GM20431 (cell line): ENCODE measurements around the gene MEF2B.
"Not testable (repeated sequence)": the region's sequence is repeated elsewhere in the genome, so short reads cannot be mapped to it uniquely, and the experiment has no call there.

Source experiments
- in situ Hi-C: fragments of 300-500 bp; cut with MseI, MboI; formaldehyde crosslinking; loops from one replicate; pipeline ENCODE4 v1.15.0; 2020; ENCODE audit warnings: low sequenced_read_pairs; ENCODE audit not compliant: unreplicated experiment

MEF2B gene

GRCh38 chr19:19137556-19138108 is 32.4 kb downstream of the MEF2B start:
- in situ Hi-C loops: no loop called here

DNA sequence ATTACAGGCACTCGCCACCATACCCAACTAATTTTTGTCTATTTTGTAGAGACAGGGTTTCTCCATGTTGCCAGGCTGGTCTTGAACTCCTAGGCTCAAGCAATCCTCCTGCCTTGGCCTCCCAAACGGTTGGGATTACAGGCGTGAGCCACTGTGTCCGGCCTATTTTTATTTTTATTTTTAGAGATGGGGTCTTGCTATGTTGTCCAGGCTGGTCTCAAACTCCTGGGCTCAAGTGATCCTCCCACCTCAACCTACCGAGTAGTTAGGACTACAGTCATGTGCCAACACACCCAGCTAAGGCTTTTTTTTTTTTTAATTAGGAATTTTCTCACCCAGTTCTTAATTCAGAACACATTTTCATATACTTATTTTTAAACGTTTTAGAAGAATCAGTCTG is 34.4 kb downstream of the MEF2B start:
- in situ Hi-C loops: not testable (repeated sequence)

DNA sequence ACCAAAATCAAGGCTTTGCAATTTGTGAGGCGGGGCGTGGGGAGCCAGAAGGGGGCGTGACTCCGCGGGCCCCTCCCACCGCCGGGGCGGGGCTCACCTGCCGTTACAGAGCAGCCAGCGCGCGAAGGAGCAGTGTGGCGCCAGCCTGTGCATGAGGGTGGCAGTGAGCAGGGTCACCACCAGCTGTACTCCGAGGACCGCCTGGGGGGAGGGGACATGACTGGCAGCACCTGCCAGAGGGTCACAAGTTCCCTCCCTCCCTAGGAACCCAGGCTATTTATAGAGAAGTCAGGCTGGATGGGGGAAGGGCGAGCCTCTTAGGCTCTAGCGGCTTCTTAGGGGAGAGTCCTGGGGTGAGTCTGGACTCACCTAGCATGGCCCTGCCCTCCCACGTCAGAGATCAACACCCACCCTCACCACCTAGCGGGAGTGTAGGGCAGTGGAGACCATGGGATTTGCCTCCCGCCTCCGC is 35.3 kb downstream of the MEF2B start:
- in situ Hi-C loops: no loop called here

DNA sequence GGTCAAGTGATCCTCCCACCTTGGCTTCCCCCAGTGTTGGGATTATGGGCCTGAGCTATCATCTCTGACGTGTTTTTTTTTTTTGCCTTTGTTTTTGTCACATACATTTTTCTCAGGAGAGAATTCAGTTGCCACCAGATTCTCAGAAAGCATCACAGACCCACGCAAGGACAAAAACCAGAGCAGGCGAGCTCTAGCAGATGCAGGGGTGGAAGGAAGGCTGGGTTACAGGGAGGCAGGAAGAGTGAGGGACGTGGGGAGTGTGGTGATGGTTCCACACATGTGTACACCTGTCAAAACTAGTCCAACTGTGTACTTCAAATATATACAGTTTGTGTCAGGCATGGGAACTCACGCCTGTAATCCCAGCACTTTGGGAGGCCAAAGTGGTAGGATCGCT is 36.1 kb downstream of the MEF2B start:
- in situ Hi-C loops: no loop called here

DNA sequence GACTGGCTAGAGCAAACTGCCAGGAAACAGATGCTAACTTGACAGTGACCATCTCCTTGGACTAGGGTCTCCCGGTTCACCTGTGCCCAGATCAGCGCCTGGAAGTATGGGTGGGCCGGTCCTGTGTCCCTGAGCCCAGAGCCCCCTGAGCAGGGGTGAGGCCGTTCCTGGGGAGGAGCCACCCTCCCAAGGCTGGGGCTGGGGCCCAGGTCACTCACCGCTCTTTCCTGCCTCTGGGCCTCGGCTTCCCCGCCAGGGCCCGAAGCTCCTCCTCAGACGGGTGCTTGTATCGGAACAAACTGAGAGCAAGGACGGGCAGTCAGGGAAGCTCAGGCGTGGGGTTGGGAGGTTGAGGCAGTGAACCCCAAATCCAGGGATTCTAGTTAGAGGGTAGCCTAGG is 37.2 kb downstream of the MEF2B start:
- in situ Hi-C loops: no loop called here

GRCh38 chr19:19131989-19132388 is 38.1 kb downstream of the MEF2B start:
- in situ Hi-C loops: no loop called here

GRCh38 chr19:19126102-19126501 is 44.0 kb downstream of the MEF2B start:
- in situ Hi-C loops: no loop called here

DNA sequence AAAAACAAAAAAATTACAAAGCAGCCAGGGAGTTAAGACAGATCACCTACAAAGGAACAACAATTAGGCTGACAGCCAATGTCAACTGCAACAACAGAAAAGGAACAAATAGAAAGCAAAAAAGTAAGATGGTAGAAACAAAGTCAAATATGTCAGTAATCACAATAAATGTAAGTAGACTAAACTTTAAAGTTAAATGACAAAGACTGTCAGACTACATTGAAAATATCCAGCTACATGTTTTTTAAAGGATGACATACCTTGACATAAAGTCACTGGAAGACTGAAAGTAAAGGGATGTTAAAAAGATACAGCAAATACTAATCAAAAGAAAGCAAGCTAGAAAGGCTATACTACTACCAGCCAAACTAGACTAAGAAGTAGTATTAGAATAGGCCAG is 46.7 kb downstream of the MEF2B start:
- in situ Hi-C loops: no loop called here

- in situ Hi-C loops: no loop called here
Measured at GRCh38 chr19:19122902-19123301, 47.2 kb downstream of the MEF2B start.

GRCh38 chr19:19121371-19121770 is 48.7 kb downstream of the MEF2B start:
- in situ Hi-C loops: no loop called here

DNA sequence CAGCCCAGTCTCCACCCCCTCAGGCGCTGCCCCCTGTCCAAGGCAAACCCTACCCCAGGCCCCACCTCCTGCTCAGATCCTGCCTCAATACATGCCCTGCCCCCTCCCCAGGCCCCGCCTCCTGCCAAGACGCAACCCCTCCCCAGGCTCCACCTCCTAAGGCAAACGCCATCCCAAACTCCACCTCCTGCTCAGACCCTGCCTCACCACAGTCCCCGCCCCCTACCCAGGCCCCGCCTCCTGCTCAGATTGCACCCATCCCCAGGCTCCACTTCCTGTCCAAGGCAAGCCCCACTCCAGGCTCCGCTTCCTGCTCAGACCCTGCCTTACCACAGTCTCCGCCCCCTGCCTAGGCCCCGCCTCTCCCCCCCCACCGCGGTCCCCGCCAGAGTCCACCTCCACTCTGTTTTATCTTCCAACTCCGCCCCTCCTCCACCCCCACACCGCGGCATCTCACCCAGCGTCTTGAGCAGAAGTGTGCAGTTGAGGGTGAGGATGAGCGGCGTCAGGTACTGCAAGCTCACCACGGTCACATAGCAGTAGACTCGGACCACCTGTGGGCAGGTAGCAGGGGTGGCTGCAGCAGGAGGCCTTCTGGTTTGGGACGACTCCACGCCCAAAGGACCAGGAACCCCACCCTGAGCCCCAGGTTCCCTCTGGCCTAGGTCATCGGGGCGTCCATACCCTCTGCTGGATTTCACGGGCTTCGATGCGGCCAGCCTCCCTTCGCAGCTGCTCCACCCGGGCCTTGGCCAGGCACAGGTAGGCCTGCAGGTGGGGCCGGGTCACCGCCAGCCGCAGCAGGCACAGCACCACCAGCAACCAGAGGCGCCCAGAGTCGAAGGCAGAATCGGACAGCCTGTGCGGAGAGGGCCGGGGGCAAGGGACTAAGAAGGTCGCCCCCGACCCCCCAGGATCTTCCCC is 49.5 kb downstream of the MEF2B start:
- in situ Hi-C loops: no loop called here

DNA sequence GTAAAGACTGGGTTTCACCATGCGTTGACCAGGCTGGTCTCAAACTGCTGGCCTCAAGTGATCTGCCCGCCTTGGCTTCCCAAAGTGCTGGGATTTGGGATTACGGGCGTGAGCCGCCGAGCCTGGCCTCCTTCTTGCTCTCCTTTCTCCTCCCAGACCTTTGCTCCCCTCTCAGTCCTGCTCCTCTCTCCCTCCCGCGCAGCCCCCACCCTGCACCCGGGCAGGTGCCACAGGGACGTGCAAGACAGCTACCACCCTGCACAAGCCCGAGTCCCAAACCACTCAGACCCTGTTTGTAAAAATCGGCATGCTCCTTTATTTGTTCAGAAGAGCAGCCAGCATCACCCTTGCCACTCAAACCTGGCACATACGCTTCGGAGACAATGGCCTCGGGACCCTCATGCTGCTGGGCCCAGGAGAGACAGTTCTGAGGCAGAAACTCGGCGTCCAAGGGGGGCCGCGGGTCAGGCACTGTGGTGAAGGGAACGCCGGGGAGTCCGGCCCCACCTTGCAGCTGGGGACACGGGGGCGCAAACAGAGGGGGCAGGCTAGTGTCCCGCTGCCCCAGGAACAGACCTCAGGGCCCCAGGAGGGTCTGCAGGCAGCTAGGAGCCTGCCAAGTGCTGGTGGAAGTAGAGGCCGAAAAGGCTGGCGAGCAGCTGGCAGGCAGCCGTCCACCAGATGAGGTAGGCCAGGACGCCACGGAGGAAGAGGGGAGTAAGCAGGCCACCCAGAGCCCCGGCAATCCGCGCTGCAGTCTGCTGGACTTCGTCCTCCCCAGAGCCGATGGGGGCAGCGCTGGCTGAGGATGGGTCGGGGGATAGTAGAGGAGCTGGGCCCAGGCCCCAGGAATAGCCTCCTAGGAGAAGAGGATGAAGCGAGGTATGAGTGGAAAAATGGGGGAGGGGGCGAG is 50.5 kb downstream of the MEF2B start:
- in situ Hi-C loops: no loop called here

GRCh38 chr19:19115954-19116353 is 54.1 kb downstream of the MEF2B start:
- in situ Hi-C loops: no loop called here

- in situ Hi-C loops: no loop called here
Measured at GRCh38 chr19:19113040-19113626, 56.9 kb downstream of the MEF2B start.

DNA sequence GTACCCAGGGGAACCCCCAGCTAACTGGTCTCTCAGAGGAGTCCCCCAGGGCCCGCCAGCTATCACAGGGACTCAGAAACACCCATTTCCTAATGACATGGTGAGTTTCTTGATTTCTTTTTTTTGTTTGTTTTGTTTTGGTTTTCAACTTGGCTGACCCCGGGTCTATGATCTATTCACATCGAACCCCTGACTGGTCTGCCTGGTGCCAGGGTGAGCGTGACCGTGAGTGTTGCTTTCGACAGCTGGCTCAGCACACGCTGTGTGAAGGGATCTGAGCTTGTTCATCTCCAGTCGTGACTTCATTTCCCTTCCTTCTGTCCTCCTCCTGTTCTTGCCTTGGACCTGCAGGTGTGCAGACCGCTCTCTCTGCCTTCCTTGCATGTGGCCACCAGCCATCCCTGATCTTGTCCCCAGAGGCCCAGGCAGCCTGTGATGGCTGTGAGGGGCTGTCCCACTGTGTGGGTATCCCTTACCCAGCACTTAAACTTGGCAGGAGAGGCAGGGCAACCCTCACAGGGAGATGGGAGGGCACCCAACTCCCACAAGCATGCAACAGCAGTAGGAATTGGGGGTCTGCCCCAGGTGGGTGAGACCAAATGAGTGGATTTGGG is 58.0 kb downstream of the MEF2B start:
- in situ Hi-C loops: no loop called here

DNA sequence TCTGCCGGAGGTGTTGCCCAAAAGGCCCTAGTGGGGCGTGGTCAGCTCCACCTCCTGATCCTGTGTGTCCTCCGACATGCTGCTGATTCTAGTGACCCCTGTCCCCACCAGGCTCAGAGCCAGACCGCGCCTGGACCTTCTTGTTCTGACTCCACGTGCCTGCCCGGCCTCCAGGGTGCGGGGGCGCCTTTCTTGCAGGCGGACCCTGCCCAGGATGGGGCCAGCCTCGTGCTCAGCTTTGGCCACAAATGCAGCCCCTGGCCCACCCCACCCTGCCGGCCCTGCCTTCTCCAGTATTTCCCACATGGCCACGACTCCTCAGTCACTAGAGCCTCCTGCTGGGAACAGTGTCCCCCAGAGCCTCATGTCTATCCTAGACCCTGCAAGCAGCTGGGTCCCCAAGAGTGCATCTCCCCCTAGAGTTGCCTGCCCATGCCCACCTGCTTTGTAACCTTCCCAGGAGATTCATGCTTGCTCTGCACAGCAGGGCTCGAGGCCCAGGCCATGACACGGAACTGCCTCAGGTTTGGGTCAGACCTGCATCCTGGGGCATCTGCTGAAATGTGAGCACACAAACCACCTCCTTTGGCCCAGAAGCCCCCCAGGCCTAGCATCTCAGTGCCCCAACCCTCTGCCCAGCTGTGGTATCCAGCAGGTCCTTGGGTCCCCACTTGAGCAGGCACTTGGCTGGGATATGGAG is 58.8 kb downstream of the MEF2B start:
- in situ Hi-C loops: no loop called here

DNA sequence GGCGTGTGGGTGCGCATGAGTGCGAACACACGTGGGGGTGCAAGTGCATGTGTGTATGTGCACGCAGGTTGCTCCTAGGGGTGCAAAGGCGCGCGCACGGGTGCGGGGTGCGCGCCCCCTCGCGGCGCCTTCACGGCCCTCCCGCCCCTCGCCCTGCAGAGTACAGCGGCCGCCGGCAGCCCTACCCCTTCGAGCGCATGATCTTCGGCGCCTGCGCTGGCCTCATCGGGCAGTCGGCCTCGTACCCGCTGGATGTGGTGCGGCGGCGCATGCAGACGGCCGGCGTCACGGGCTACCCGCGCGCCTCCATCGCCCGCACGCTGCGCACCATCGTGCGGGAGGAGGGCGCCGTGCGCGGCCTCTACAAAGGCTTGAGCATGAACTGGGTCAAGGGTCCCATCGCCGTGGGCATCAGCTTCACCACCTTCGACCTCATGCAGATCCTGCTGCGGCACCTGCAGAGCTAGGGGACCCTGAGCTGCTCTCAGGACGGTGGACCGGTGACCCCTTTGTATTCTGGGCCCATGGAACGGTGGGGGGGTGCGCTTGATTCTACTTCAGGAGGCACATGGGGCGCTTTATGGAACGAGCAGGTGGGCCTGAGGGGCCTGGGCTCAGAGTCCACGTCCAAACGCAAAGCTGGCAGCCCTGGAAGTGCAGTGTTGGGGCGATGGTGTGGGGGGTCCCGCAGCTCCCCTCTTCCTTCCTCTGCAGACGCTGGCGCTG is 59.5 kb downstream of the MEF2B start:
- in situ Hi-C loops: no loop called here

DNA sequence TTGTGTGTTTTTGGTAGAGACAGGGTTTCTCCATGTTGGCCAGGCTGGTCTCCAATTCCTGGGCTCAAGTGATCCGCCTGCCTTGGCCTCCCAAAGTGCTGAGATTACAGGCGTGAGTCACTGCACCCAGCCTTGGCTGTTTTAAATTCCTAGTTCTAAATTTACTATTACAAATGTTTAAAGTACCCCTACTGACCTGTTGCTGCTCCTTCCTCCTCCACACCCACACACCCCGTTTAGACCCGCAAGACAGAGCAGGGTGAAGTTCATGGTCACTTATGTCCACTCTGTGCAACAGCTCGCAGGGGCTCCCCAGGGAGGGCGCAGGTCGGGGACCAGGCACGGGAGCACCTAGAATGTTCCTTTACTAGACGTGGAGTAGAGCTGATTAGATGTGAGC is 60.5 kb downstream of the MEF2B start:
- in situ Hi-C loops: no loop called here

DNA sequence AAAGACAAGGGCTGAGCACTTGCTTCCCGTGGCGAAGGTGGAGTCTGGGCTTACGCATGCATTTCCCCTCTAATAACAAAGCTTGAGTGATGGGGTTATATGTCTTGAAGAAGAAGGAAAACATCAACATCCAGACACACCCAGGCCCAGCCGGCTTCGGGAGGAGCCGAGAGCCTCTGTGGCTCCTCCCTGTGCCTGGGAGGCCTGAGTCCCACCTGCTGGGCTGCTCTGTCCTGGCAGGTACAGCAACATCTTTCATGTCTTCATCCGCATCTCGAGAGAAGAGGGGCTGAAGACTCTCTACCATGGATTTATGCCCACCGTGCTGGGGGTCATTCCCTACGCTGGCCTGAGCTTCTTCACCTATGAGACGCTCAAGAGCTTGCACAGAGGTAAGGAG is 62.4 kb downstream of the MEF2B start:
- in situ Hi-C loops: no loop called here
